Type B pancreatic cell (in vitro differentiated cells): ENCODE data around the gene CACNG5. TPM values are rescaled to one million over a fixed set of nuclear protein-coding genes. Genes with fewer than 3 reads are reported as not detected.

Source experiments
- DNase-seq: peaks from one replicate; pipeline ENCODE4 v3.0.0; 2021; ENCODE audit warnings: mixed read lengths; ENCODE audit not compliant: unreplicated experiment; ENCODE audit errors: extremely low spot score
- H3K27ac Mint-ChIP-seq: 2 replicates; pipeline ENCODE4 v1.8.0; 2021; ENCODE audit warnings: mild to moderate bottlenecking, mixed read lengths
- H3K27me3 Mint-ChIP-seq: 2 replicates; pipeline ENCODE4 v1.8.0; 2021; ENCODE audit warnings: mixed read lengths
- H3K36me3 Mint-ChIP-seq: 2 replicates; pipeline ENCODE4 v1.8.0; 2021; ENCODE audit warnings: mixed read lengths
- H3K4me1 Mint-ChIP-seq: one replicate; pipeline ENCODE4 v1.8.0; 2021; ENCODE audit warnings: mixed read lengths; ENCODE audit not compliant: unreplicated experiment
- H3K4me3 Mint-ChIP-seq: 2 replicates; pipeline ENCODE4 v1.8.0; 2021; ENCODE audit warnings: mild to moderate bottlenecking, mixed read lengths
- H3K9me3 Mint-ChIP-seq: 2 replicates; pipeline ENCODE4 v1.8.0; 2021; ENCODE audit warnings: mixed read lengths
- CTCF ChIP-seq: fragments of 200-600 bp; sonication (generic); conservative IDR thresholded peaks from 2 replicates; pipeline ENCODE4 v1.5.0; 2021; ENCODE audit warnings: antibody characterized with exemption, mild to moderate bottlenecking
- total RNA-seq: library from RNA; stranded (reverse); gene quantifications from 2 replicates; pipeline ENCODE4 v1.2.1, GENCODE V29; 2021; ENCODE audit warnings: low replicate concordance

The CACNG5 gene
- total RNA-seq, 1 donor from 2014 or later, result 0.68 TPM

DNA sequence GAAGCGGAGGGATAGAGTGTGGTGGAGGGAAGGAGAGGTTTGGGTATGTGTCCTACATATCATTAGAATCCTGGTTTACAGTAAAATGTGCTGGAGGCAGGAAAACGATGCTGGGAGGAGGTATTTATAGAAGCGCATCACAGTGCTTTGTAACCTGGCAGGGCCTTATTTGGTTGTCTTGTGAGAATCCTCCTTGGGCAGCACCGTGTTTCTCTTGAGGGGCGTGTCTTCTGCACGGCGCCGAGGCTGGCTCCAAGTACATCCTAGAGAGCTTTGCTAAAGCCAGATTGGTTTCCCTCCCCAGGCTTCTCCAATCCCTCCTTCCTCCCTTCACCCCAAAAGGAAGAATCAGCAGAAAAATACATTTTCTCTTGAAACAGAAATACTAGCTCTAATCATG, 24.4 kb downstream of the CACNG5 start:
- TF ChIP-seq CTCF, result no peak
- Mint-ChIP-seq H3K27ac (no peak overlapping the region), H3K27me3 (peaks cover 7% of the 10 kb centered on the region)

DNA sequence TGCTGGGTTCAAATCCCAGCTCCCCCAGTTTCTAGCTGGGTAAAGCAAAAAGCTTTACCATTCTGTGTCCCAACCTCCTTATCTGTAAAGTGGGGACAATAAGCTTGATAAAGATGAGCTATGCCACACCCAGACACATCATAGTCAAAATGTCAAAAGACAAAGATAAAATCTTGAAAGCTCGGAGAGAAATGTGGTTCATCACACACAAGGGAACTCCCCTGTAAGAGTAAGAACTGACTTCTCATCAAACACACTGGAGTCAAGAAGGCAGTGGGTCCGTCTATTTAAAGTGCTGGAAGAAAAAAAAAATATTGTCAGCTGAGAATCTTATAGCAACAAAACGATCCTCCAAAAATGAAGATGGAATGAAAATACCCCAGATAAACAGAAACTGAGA, 25.3 kb downstream of the CACNG5 start:
- H3K27me3 Mint-ChIP-seq, result peaks cover 7% of the 10 kb centered on the region
- TF ChIP-seq CTCF, result no peak

More for the DNA sequence above, 24.4 kb downstream of the CACNG5 start:
- Mint-ChIP-seq H3K36me3 (no peaks in the 10 kb centered on the region), H3K4me3 (no peak overlapping the region), H3K4me1 (no peaks in the 10 kb centered on the region), H3K9me3 (no peaks in the 10 kb centered on the region)
- DNase-seq, result no peak

GRCh38 chr17:66863820-66864219, 28.9 kb downstream of the CACNG5 start:
- no peak for DNase-seq
- Mint-ChIP-seq H3K4me3 (no peak overlapping the region), H3K27me3 (peaks cover 15% of the 10 kb centered on the region), H3K9me3 (no peaks in the 10 kb centered on the region), H3K36me3 (no peaks in the 10 kb centered on the region), H3K4me1 (no peaks in the 10 kb centered on the region), H3K27ac (no peak overlapping the region)
- TF ChIP-seq CTCF, result no peak

More for the DNA sequence above, 25.3 kb downstream of the CACNG5 start:
- H3K9me3 Mint-ChIP-seq, result no peaks in the 10 kb centered on the region
- no peak for DNase-seq
- no peaks in the 10 kb centered on the region for H3K4me1 Mint-ChIP-seq
- H3K36me3 Mint-ChIP-seq, result no peaks in the 10 kb centered on the region
- H3K27ac Mint-ChIP-seq, result no peak overlapping the region
- H3K4me3 Mint-ChIP-seq, result no peak overlapping the region

- Mint-ChIP-seq H3K27me3 (peaks cover 13% of the 10 kb centered on the region), H3K36me3 (no peaks in the 10 kb centered on the region), H3K4me1 (no peaks in the 10 kb centered on the region), H3K27ac (no peak overlapping the region), H3K4me3 (no peak overlapping the region), H3K9me3 (no peaks in the 10 kb centered on the region)
- TF ChIP-seq CTCF, result no peak
- DNase-seq, result no peak
These were observed 30.2 kb downstream of the CACNG5 start for GRCh38 chr17:66865151-66865550.

- TF ChIP-seq CTCF, result no peak
- no peaks in the 10 kb centered on the region for H3K4me1 Mint-ChIP-seq
- no peak for DNase-seq
- H3K36me3 Mint-ChIP-seq, result no peaks in the 10 kb centered on the region
- no peak overlapping the region for H3K27ac Mint-ChIP-seq
- H3K27me3 Mint-ChIP-seq, result peaks cover 17% of the 10 kb centered on the region
- H3K9me3 Mint-ChIP-seq, result no peaks in the 10 kb centered on the region
- H3K4me3 Mint-ChIP-seq, result no peak overlapping the region
These were observed 39.0 kb downstream of the CACNG5 start for GRCh38 chr17:66873962-66874361.

DNA sequence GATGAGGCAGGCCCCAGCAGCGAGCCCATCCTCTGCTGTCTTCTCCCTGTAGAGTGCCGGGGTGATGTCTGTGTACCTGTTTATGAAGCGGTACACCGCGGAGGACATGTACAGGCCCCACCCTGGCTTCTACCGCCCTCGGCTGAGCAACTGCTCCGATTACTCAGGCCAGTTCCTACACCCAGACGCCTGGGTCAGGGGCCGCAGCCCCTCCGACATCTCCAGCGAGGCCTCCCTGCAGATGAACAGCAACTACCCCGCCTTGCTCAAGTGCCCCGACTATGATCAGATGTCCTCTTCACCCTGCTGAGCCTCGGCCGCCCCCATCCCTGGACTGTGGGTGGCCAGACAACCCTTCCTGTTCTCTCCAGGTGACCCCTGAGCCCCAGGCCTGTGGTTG, 50.0 kb downstream of the CACNG5 start:
- H3K4me1 Mint-ChIP-seq, result no peaks in the 10 kb centered on the region
- peaks cover 5% of the 10 kb centered on the region for H3K36me3 Mint-ChIP-seq
- H3K9me3 Mint-ChIP-seq, result peaks cover 5% of the 10 kb centered on the region
- H3K27ac Mint-ChIP-seq, result no peak overlapping the region
- no peak for TF ChIP-seq CTCF
- peaks cover 20% of the 10 kb centered on the region for H3K27me3 Mint-ChIP-seq
- no peak overlapping the region for H3K4me3 Mint-ChIP-seq
- DNase-seq, result no peak
